Activated CD4-positive, alpha-beta T cell treated with anti-CD3 and anti-CD28 coated beads, Interleukin-2, amount 50 U/mL, for 4 hours (primary cell): ENCODE results near the gene AGBL1.

Source experiments
- DNase-seq, 2 experiments: peaks; one replicate each; pipeline ENCODE4 v3.0.0-alpha.2; 2020

Gene AGBL1

GRCh38 chr15:86610038-86610437 lies 530.4 kb downstream of the AGBL1 start:
- no peak for DNase-seq

DNA sequence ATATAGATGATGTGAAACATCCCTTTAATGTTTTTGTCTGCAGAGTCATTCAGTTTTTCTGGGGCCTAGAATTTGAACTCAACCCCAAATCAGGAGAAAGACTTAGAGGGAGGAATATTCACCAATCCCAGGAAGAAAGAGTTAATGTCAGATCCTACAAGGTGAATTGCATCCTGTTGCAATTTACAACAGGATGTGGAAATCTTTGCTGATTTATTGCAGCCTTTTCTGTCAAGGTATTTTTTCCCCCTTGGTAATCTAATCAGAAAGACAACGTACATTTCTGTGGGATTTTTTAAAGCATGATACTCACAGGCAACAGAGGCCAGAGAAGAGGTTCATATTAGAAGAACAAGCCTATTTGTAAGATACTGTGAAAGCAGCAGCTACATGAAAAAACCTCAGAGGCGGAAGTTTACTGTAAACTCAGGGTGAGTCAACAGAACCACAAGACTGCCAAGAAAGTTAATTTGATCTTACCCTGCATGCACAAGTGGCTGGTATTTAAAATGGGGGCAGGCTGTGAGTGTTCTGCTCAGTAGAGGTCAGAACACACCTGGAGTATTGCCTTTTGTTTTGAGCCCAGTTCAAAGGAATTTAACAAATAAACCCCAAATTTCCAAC lies 531.9 kb downstream of the AGBL1 start:
- DNase-seq = no peak

- no peak for DNase-seq
Measured at GRCh38 chr15:86615411-86615810, 535.7 kb downstream of the AGBL1 start.

DNA sequence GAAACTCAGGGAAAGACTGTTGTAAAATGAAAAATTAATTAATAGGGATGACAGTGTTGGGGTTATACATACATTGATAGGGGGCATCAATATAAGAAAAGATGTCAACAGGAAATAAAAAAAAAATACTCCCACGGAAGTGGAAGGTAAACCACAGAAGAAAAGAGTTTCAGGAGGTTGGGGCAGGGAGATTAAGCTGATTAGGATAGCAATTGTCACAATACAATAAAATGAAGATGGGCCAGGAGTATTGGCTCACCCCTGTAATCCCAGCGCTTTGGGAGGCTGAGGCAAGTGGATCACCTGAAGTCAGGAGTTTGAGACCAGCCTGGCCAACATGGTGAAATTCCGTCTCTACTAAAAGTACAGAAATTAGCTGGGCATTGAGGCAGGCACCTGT lies 536.1 kb downstream of the AGBL1 start:
- no peak for DNase-seq

GRCh38 chr15:86616771-86617170 lies 537.1 kb downstream of the AGBL1 start:
- no peak for DNase-seq

DNA sequence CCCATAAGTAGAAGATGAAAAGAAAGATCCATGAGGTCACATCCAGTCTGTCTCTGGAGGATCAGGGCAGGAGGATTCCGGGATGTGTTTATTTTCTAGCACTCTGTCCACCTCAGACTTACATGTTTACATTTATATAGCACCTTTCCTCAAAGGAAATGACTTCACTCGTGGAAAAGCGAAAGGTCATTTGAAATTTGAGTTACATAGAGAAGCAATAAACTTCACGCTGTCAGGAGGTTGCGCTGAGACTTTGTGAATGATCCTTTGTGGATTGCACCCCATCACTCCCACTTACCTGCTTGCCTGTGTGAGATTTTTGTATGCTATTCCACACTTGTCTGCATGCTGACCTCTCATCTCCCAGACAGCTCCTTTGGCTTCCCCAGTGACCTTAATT lies 540.5 kb downstream of the AGBL1 start:
- no peak for DNase-seq

DNA sequence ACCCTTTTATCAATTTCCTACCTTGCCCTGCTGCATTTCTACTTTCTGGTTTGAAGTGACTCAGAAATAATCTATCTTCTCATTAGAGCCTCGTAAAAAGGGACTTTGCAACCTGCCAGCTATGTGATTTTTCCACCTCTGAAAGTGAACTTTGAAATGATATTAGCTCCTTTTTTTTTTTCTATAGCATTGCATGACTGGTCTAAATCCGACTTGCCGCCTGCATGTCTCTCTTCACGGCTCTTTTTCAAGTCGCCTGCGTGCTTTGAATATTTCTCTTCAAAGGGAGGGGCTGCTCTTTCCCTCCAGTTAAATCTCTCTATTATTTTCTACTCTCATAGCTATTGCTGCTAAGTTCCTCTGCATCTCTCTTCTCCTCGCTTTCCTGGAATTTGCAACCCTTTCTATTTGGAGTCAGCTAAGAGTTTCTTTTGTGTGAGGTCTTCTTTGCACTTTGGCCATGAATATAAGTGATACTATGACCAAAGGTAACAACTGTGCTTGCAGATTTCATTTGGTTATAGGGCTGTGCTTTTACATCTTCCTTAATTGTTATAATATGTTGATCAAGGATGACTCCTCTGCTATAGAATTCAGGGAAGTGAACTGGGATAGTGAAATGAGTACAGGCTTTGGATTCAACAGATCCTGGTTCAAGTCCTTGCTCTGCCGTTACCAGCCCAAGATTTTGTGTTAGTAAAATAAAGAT lies 541.1 kb downstream of the AGBL1 start:
- DNase-seq = no peak

- no peak for DNase-seq
Measured at GRCh38 chr15:86623236-86623635, 543.6 kb downstream of the AGBL1 start.

DNA sequence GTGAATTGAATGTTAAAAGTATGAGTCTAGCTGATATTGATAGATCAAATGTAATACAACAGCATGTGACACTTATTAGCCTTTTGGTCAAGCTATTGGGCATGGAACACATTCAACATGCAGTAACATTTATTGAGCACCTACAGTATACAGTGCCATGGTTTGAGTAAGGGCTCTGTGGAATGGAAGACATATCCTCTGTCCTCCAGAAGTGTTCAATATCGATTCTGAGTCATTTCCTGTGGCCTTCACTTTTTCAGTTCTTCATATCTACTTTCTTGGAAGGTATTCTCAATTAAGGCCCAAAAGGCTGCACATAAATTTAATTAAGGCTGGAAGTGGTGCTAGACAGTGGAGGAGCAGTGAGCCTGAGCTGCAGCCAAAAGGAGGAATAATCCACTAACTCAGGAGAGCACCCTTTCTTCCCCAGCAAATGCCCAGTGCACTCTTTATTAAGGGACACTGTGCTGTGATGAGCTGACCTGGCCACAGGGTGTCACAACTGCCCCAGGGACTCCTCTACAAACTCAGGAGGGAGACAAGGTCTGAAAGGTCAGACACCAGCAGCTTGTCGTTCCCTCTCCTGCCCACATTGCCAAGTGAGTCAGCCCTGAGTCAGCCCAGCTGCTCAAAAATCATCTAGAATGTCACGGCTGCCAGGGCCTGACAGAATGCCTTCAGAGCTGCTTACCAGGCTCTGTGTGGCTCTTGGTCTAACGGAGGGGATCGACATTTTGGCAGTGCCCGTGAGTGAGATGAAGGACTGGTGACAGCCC lies 544.8 kb downstream of the AGBL1 start:
- peak; percentile 57 to 61 for DNase-seq

- DNase-seq = no peak
Measured at GRCh38 chr15:86629409-86630356, 550.0 kb downstream of the AGBL1 start.

- DNase-seq = no peak
Measured at GRCh38 chr15:86630946-86631345, 551.3 kb downstream of the AGBL1 start.

GRCh38 chr15:86634146-86634545 lies 554.5 kb downstream of the AGBL1 start:
- no peak for DNase-seq

DNA sequence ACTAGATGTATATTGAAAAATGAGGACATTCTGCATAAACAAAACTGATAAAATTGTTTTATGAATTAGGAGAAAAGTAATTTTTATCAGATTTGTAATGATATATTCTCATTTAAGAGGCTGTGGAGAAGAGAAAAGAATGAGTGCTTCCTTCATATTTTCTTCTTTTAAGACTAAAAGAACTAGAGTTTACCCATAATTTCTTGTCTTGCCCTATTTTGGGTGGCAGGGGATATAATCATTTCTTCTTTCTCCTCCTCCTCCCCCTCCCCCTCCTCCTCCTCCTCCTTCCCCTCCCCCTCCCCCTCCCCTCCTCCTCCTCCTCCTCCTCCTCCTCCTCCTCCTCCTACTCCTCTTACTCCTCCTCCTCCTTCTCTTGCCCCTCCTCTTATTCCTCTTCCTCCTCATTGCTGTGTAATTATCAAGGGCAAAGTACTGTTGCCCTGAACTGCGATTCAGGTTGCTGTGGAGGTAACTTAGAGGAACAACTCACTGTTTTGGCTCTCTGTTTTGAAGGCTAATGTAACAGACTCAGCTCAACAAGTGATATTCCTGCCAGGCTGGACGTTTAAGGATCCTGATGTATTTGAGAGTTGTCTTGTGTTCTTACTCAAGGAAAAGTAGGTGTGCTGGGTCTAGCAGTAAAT lies 555.4 kb downstream of the AGBL1 start:
- no peak for DNase-seq

GRCh38 chr15:86644339-86644738 lies 564.7 kb downstream of the AGBL1 start:
- DNase-seq = no peak

- DNase-seq = no peak
Measured at GRCh38 chr15:86645925-86646500, 566.3 kb downstream of the AGBL1 start.

DNA sequence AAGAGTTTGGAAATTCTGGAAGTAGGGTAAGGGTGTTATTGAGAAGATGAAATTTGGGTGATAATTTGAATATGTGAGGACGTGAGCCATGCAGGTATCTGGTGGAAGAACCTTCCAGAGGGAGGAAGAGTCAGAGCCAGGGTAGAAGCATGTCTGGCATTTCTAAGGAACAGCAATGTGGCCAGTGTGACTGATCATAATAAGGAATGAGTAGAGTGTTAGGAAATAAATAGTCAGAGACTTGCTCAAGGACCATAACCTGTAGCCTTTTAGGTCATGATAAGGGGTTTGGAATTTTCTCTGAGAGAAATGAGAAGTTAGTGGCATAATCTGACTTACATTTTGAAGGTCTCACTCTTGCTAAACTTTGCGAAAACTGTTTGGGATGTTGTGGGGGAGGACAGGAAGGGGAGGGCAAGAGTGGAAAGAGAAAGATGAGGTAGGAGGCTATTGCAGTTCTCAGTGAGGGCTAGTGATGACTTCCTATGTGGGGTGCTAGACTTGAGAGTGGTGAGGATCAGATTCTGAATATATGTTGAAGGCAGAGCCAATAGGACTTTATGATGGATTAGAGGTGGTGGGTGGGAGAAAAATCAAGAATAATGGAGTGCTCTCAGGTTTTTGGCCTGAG lies 568.3 kb downstream of the AGBL1 start:
- no peak for DNase-seq

DNA sequence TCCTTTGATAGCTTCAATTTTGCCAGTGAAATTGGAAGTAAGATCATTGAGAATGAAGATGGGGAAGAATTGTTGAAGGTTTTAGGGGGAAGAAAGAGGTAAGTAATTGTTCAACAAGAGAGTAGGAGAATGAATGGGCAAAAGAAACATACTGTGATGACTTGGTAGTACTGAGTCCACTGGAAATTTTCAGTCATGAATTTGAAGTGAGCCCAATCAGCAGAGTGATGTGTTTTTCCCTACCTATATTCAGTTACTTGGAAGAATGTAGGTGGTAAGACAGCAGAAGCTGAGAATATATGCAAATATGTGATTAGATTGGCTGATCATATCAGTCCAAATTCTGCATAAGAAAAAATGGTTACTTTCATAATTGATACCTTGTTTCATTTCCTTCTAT lies 569.6 kb downstream of the AGBL1 start:
- DNase-seq = no peak

- DNase-seq = no peak
Measured at GRCh38 chr15:86650094-86650493, 570.4 kb downstream of the AGBL1 start.

GRCh38 chr15:86653344-86654197 lies 573.9 kb downstream of the AGBL1 start:
- DNase-seq = no peak

GRCh38 chr15:86654501-86654900 lies 574.8 kb downstream of the AGBL1 start:
- DNase-seq = no peak
